Mesodermal cell (in vitro differentiated cells): ENCODE results near the gene SH3D21.

Experiments used
- H3K27ac ChIP-seq: 2 replicates; pipeline ENCODE4 v1.7.0; 2013; ENCODE audit warnings: mild to moderate bottlenecking, low read depth, low read length, moderate library complexity; ENCODE audit not compliant: severe bottlenecking
- H3K36me3 ChIP-seq: 2 replicates; pipeline ENCODE4 v1.7.1; 2013; ENCODE audit warnings: mild to moderate bottlenecking, low read length, moderate library complexity; ENCODE audit not compliant: control insufficient read depth, insufficient read depth
- H3K4me1 ChIP-seq: one replicate; pipeline ENCODE4 v1.7.1; 2013; ENCODE audit warnings: mild to moderate bottlenecking, low read length; ENCODE audit not compliant: insufficient read depth, control insufficient read depth, poor library complexity, severe bottlenecking
- H3K4me3 ChIP-seq: 2 replicates; pipeline ENCODE4 v1.7.0; 2013; ENCODE audit warnings: low read length, control low read depth, mild to moderate bottlenecking; ENCODE audit not compliant: insufficient read depth, poor library complexity, severe bottlenecking; ENCODE audit errors: extremely low read depth
- H3K9me3 ChIP-seq: 2 replicates; pipeline ENCODE4 v1.7.1; 2013; ENCODE audit warnings: mild to moderate bottlenecking, low read length, moderate library complexity; ENCODE audit not compliant: control insufficient read depth
- WGBS, 2 experiments: methylation state at CpG; one replicate each; pipeline ENCODE4 v1.1.5; 2013; ENCODE audit warnings: missing lambda C conversion rate in 2 of 2; ENCODE audit not compliant: insufficient coverage in 2 of 2; 5-methylcytosine and 5-hydroxymethylcytosine counted together

Gene SH3D21

DNA sequence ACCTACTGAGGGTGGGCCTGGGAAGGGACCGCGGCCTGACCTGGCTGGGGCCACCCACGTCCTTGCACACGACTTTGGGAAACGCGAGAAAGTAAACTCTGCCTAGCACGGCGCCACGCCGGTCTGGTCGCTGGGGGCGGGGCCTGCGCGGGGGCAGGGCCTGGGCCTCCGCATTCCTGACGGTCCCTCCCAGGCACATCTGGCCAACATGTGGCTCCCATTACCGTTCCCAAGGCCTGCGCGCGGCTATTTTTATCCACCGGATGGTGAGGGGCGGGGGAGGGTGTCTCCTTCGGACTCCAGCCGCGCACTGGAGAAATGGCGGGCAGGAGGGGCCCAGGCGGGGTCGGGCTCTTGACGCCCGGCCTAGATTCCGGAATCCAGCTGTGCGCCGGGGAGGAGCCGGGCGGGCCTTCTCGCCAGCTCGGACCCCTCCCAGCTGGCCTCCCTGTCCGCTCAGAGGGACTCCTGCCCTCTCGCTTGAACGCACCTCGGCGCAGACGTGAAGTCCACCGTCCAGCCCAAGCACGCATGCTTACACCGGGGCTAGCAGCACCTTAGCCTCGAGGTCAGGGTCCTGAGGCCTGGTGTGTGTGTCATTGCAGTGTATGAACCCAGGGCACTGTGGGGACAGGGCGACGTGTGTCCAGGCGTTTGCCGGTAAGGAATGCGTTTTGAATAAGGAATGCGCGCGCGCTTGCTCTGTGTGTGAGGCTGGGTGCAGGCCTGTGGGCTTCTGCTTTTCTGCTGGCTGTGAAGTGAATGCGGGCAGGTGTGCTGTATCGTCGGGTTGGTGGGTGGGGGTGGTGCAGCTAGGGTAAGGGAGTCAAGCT lies 15.2 kb downstream of the SH3D21 start:
- WGBS, 2 experiments, result 6% methylated on average over 51 of the region's 59 CpGs
- H3K27ac ChIP-seq, result peak overlapping the region; percentile 89
- H3K36me3 ChIP-seq, result peaks cover 22% of the 10 kb centered on the region
- peak overlapping the region; percentile 82 for H3K4me3 ChIP-seq
- H3K9me3 ChIP-seq, result no peaks in the 10 kb centered on the region
- peaks cover 39% of the 10 kb centered on the region for H3K4me1 ChIP-seq

DNA sequence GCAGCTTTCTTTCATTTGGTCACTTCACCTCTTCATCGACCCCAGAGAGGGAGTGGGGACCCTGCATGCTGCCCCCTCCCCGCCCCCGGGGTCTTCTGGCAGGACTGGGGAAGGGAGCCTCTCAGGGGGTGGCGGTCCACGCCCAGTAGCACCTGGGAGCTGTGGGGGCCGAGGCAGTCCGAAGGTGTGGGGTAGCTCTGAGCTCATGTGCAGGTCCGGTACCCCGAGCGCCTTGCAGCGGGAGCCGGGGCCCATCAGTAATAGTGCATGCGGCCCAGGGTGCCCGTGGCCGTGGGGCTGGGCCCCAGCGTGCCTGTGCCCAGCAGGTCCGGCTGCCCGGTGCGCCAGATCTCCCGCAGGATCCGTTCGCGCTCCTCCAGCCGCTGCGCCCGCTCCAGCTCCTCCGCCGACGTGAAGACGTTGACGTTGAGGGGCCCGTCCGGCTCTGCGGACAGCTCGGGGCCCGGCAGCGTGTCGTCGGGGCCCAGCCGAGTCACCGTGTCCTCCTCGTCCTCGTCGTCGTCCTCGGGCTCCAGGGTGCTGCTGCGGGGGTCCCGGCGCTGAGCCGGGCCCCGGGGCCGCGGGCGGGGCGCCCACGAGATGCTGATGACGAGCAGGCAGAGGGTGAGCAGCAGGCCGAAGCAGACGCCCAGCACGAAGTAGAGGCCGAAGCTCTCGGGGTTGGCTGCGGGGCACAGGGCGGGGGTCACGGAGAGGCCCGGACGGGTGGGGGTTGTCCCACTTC lies 16.0 kb downstream of the SH3D21 start:
- Histone ChIP-seq H3K9me3 (no peaks in the 10 kb centered on the region), H3K4me3 (peak overlapping the region; percentile 82), H3K36me3 (peaks cover 22% of the 10 kb centered on the region), H3K27ac (peak overlapping the region; percentile 89), H3K4me1 (peaks cover 39% of the 10 kb centered on the region)
- WGBS, 2 experiments, result 15 to 18% methylated on average over 42 to 67 of the region's 67 CpGs

DNA sequence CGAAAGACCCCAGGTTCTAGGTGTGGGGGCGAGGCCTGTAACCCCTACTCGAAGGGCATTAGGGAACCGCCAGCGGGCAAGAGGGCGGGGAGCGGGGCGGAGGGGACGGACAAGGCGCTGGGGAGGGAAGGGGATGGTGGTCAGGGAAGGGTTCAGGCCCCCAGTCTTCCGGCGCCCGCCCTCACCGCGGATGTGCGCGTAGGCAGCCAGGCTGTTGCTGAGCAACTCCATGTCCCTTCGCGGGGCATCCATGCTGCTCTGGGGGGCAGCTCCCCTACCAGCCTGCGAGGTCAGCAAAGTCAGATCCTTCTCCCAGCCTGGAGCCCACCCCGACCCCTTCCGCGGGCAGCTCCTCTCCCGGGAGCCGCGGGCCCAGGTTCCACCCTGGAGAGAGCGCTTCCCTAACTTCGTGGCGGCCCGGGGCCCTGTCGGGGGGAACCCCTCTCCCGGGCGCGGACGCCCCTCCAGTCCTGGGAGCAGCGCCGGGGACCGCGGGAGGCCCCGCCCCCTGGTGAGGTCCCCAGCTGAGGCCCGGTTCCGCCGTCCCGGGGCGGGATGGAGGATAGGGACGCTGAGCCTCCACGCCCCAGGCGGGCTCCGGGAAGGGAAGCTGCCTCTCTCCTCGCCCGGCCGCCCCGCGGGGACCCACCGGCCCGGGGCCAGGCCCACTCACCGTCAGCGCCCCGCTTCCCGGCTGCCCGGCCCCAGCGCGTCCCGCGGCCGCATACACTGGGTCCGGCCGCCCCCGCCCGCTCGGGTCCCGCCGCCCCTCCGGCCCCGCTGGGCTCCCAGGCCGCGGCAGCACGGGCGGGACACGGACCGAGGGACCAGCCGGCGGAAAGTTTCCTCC lies 16.8 kb downstream of the SH3D21 start:
- no peaks in the 10 kb centered on the region for H3K9me3 ChIP-seq
- peak overlapping the region; percentile 89 for H3K27ac ChIP-seq
- WGBS, 2 experiments, result 1 to 2% methylated on average over 63 to 65 of the region's 83 CpGs
- peaks cover 22% of the 10 kb centered on the region for H3K36me3 ChIP-seq
- peaks cover 39% of the 10 kb centered on the region for H3K4me1 ChIP-seq
- peak overlapping the region; percentile 82 for H3K4me3 ChIP-seq

DNA sequence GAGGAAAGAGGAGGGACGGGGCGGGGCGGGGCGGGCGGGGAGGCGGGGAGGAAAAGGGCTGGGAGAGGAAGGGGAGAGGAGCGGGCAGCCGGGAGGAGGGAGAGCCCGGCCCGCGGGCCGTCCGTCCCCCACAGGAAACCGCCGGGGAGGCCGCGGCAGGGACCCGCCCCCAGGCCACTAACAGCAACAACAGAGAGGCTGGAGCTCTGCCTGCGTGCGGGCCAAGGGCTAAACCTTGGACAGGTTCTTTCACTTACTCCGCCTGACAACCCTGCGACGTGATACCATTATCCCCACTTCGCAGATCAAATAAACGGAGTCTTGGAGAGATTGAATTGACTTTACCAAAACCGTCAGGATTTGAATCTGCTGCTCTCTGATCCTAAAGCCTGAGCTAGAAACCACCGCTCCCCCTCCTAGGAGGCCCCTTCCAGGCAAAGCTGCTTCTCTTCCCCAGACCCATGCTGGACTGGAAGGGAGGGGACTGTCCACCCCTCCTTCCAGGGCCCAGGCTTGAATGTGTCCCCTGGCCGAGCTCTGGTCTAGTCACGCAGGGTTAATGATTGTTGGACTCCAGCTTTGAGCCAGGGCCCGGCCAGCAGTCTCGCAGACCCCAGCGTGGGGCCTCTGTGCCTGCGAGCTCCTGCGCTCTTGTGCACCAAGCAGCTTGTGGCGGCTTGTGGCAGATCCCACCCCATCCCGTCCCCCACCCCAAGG lies 17.6 kb downstream of the SH3D21 start, which contains the start of gene EVA1B:
TSS of gene EVA1B (minus strand) at position 10 of the 717 bp plus-strand sequence. CDS start 608 bp downstream, outside the sequence.
- Histone ChIP-seq H3K9me3 (no peaks in the 10 kb centered on the region), H3K4me1 (peaks cover 41% of the 10 kb centered on the region), H3K36me3 (peaks cover 22% of the 10 kb centered on the region), H3K27ac (peak within 1 kb of the TSS; percentile 89), H3K4me3 (peak within 1 kb of the TSS; percentile 82)
- WGBS, 2 experiments, result 3 to 7% methylated on average over 20 to 26 of the region's 36 CpGs

DNA sequence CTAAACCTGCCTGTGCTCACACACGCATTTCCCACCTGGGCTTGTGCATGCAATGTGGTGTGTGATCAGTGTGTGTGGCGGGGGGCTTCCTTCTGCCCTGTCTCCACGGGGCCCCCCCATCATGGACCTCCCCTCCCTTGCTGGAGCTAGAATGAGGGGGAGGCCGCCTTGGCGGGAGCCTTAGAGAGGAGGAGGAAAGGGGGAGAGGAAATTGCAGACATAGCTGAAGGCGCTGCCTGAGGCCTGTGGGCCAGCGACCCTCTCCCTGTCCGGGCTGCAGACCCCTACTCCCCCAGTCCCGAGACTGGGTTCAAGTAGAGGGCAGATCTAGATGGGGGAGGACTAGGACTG lies 18.2 kb downstream of the SH3D21 start:
- peaks cover 17% of the 10 kb centered on the region for H3K36me3 ChIP-seq
- WGBS, 2 experiments, result 10 to 25% methylated on average over 1 to 2 of the region's 9 CpGs
- peak overlapping the region; percentile 89 for H3K27ac ChIP-seq
- H3K4me3 ChIP-seq, result no peak overlapping the region
- H3K4me1 ChIP-seq, result peaks cover 42% of the 10 kb centered on the region
- H3K9me3 ChIP-seq, result no peaks in the 10 kb centered on the region

DNA sequence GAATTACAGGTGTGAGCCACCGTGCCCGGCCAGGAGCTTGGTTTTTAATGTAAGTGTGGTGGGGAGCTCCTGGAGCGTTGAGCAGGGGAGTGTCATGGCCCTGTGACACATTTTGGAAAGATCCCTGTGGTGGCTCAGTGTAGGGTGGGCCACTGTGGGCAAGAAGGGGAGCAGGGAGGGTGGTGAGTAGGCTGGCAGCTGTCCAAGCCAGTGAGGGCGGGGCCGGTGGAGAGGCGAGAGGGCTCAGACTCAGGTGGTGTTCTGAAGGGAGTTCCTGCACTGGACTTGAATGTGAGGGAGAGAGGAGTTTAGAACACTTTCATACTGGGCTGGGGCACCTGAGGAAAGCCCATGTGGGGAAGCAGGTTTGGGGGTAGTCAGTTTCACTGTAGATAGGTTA lies 20.3 kb downstream of the SH3D21 start:
- 88 to 98% methylated on average over 5 to 6 of the region's 6 CpGs for WGBS, 2 experiments
- peaks cover 33% of the 10 kb centered on the region for H3K4me1 ChIP-seq
- H3K27ac ChIP-seq, result no peak overlapping the region
- H3K4me3 ChIP-seq, result no peak overlapping the region
- peaks cover 7% of the 10 kb centered on the region for H3K36me3 ChIP-seq
- no peaks in the 10 kb centered on the region for H3K9me3 ChIP-seq

DNA sequence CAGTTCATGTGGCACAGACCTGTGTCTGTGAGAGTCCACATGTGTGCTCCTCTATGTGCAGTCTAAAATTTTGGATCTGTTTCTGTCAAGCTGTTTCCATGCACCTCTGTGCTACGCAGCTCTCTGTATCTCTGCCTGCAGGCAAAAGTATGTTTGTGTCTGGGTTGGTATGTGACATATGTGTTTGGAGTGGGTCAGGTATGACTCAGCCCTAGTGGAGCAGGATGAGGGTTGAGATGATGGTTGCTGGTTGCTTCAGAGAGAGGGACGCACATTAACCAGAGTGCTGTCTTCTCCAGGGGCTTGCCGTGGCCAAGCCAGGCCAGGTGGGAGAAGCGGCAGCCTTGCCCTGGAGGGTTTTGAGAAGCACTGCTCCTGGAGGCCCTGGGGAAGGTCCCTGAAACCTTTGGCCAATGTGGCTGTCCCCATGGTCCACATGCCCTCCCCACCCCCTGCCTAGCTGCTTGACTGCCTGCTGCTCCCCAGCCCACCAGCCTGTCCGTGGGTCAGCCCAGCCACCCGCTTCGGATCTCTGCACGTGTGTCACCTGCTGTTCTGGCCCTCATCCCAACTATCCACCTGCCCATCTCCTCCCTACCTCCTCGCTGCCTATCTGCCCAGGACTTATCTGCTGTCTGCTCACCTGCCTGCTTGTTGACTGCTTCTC lies 21.4 kb downstream of the SH3D21 start:
- no peaks in the 10 kb centered on the region for H3K9me3 ChIP-seq
- WGBS, 2 experiments, result 93 to 96% methylated on average over 5 to 9 of the region's 9 CpGs
- H3K4me3 ChIP-seq, result no peak overlapping the region
- H3K36me3 ChIP-seq, result no peaks in the 10 kb centered on the region
- peaks cover 25% of the 10 kb centered on the region for H3K4me1 ChIP-seq
- no peak overlapping the region for H3K27ac ChIP-seq

DNA sequence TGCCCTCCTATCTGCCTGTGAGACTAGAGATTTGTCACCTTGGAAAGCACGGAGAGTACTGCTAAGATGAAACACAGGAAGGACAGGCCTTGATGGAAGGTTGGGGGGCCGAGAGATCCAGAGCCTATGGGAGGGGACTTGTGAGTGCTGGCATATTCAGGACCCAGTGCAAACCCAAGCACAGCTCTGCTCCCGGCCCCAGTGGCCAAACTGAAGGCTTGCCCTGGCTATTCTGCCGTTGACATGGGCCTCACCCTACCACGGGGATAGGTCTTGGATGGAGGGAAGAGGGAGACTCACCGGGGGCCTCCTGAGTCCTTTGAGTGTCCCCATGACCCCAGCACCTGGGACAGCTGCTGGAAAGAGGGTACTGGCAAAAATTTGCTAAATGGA lies 21.9 kb downstream of the SH3D21 start:
- H3K27ac ChIP-seq, result no peak overlapping the region
- no peak overlapping the region for H3K4me3 ChIP-seq
- no peaks in the 10 kb centered on the region for H3K9me3 ChIP-seq
- H3K4me1 ChIP-seq, result peaks cover 25% of the 10 kb centered on the region
- WGBS, 2 experiments, result 82 to 83% methylated on average over 6 of the region's 6 CpGs
- H3K36me3 ChIP-seq, result no peaks in the 10 kb centered on the region

DNA sequence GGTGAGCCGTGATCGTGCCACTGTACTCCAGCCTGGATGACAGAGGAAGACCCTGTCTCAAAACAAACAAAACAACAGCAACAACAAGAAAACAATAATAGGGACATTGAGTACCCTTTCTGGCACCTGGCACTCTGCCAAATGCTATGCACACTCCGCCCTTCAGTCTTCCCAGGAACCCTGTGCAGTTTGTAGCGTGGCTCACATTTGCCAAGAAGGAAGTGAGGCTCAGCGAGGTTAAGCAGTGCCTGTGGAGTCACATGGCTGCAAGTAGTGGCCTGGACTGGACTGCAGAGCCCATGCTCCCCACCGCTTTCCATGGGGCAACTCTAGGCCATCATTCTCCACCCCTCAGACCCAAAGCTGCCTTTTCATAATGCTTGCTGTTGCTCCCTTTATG lies 22.5 kb downstream of the SH3D21 start:
- no peak overlapping the region for H3K4me3 ChIP-seq
- peaks cover 25% of the 10 kb centered on the region for H3K4me1 ChIP-seq
- 96 to 100% methylated on average over 2 to 5 of the region's 6 CpGs for WGBS, 2 experiments
- H3K27ac ChIP-seq, result no peak overlapping the region
- H3K36me3 ChIP-seq, result no peaks in the 10 kb centered on the region
- H3K9me3 ChIP-seq, result no peaks in the 10 kb centered on the region
